Body of pancreas (tissue), 4 donors: ENCODE results near the gene ETFRF1. TPM values are rescaled to one million over a fixed set of nuclear protein-coding genes. Genes with fewer than 3 reads are reported as not detected.

Experiments used
- ATAC-seq: fragments of 150-250 bp; one replicate; pipeline ENCODE4 v1.9.1; 2016
- DNase-seq, 4 donors: peaks; one replicate each; pipeline ENCODE4 v3.0.0-alpha.2; 2019
- H3K27ac ChIP-seq, 4 donors: fragments of 200-600 bp; sonication (generic); 1 replicate in 3 of 4; 2 replicates in 1 of 4; pipeline versions ENCODE4 v1.5.1 to v1.6.1; 2016 to 2019; ENCODE audit warnings: mild to moderate bottlenecking in 1 of 4, mixed read lengths in 1 of 4, moderate library complexity in 1 of 4
- H3K27me3 ChIP-seq, 2 donors: fragments of 200-600 bp; sonication (generic); one replicate each; pipeline ENCODE4 v1.6.0; 2016; ENCODE audit warnings: mild to moderate bottlenecking in 1 of 2
- H3K36me3 ChIP-seq, 2 donors: fragments of 200-600 bp; sonication (generic); replicated peaks in 1 of 2; 2 replicates each; pipeline ENCODE4 v1.5.1; 2016; ENCODE audit warnings: low read depth in 2 of 2; ENCODE audit not compliant: insufficient read depth in 1 of 2
- H3K4me1 ChIP-seq: fragments of 200-600 bp; sonication (generic); one replicate; pipeline ENCODE4 v1.6.0; 2016
- H3K4me3 ChIP-seq, 2 donors: fragments of 200-600 bp; sonication (generic); 1 replicate in 1 of 2; 2 replicates in 1 of 2; pipeline ENCODE4 v1.5.1; 2016 to 2019
- H3K9me3 ChIP-seq, 3 donors: fragments of 200-600 bp; sonication (generic); 1 replicate in 2 of 3; 2 replicates in 1 of 3; pipeline ENCODE4 v1.5.1; 2016
- POLR2A ChIP-seq, 3 donors: fragments of 450-650 bp; IDR thresholded peaks; one replicate each; pipeline ENCODE4 v1.6.1; 2016; ENCODE audit warnings: antibody characterized with exemption in 3 of 3, mild to moderate bottlenecking in 2 of 3
- WGBS, 2 donors: methylation state at CpG; one replicate each; pipeline ENCODE4 v1.1.5; 2017; 5-methylcytosine and 5-hydroxymethylcytosine counted together
- intact Hi-C: fragments of 100-400 bp; cut with DNase I; formaldehyde crosslinking; loops from one replicate; pipeline ENCODE4 v1.15.1; 2023
- total RNA-seq, 2 donors: library from RNA; depleted of rRNA; stranded (reverse); fragments of >200 nt; gene quantifications; one replicate each; pipeline ENCODE4 v1.1.0, GENCODE V29; 2016
- TF ChIP-seq, protein P1 (sequence below), 7 experiments: fragments of 450-650 bp in 4 of 7; fragments of 200-600 bp in 3 of 7; sonication (generic) in 3 of 7; IDR thresholded peaks; one replicate each; pipeline ENCODE4 v1.5.1; 2016 to 2019; ENCODE audit warnings: antibody characterized with exemption in 7 of 7

The ETFRF1 gene
- total RNA-seq, 2 donors from 2014 or later: 12.5 to 24.9 TPM

GRCh38 chr12:25190793-25191192, 4.2 kb upstream of the ETFRF1 start:
- WGBS, 2 donors: 90 to 91% methylated on average over 6 of the region's 6 CpGs
- intact Hi-C loops: no loop called here
- ATAC-seq: no peak
- Histone ChIP-seq H3K27me3 (no peaks in the 10 kb centered on the region), H3K4me3 (no peak overlapping the region), H3K4me1 (no peaks in the 10 kb centered on the region), H3K36me3 (no peaks in the 10 kb centered on the region), H3K9me3 (no peaks in the 10 kb centered on the region), H3K27ac (no peak overlapping the region)
- TF ChIP-seq, protein P1, sequence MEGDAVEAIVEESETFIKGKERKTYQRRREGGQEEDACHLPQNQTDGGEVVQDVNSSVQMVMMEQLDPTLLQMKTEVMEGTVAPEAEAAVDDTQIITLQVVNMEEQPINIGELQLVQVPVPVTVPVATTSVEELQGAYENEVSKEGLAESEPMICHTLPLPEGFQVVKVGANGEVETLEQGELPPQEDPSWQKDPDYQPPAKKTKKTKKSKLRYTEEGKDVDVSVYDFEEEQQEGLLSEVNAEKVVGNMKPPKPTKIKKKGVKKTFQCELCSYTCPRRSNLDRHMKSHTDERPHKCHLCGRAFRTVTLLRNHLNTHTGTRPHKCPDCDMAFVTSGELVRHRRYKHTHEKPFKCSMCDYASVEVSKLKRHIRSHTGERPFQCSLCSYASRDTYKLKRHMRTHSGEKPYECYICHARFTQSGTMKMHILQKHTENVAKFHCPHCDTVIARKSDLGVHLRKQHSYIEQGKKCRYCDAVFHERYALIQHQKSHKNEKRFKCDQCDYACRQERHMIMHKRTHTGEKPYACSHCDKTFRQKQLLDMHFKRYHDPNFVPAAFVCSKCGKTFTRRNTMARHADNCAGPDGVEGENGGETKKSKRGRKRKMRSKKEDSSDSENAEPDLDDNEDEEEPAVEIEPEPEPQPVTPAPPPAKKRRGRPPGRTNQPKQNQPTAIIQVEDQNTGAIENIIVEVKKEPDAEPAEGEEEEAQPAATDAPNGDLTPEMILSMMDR (IDR thresholded peaks at IDR 0.05): no peak
- no peak for TF ChIP-seq POLR2A (IDR thresholded peaks at IDR 0.05)
- DNase-seq: no peak

GRCh38 chr12:25194214-25194613, 823 bp upstream of the ETFRF1 start:
- no peak for ATAC-seq
- Histone ChIP-seq H3K36me3 (no peaks in the 10 kb centered on the region), H3K4me3 (peak overlapping the region in 1 of 2 donors; percentile 27), H3K27me3 (no peaks in the 10 kb centered on the region), H3K9me3 (no peaks in the 10 kb centered on the region), H3K4me1 (peaks cover 11% of the 10 kb centered on the region), H3K27ac (peak overlapping the region in 2 of 4 donors; percentile 16 to 91)
- TF ChIP-seq, protein P1 (IDR thresholded peaks at IDR 0.05): no peak
- no peak for TF ChIP-seq POLR2A (IDR thresholded peaks at IDR 0.05)
- DNase-seq: no peak
- 10 to 27% methylated on average over 1 of the region's 1 CpG for WGBS, 2 donors
- intact Hi-C loops: no loop called here

- Histone ChIP-seq H3K9me3 (no peaks in the 10 kb centered on the region), H3K4me3 (peak overlapping the region in 1 of 2 donors; percentile 27), H3K4me1 (peaks cover 11% of the 10 kb centered on the region), H3K27me3 (no peaks in the 10 kb centered on the region), H3K27ac (peak overlapping the region; percentile 90 to 97 (median 91)), H3K36me3 (no peaks in the 10 kb centered on the region)
- 6 to 7% methylated on average over 8 to 11 of the region's 11 CpGs for WGBS, 2 donors
- DNase-seq: no peak
- intact Hi-C loops: no loop called here
- TF ChIP-seq, protein P1 (IDR thresholded peaks at IDR 0.05): no peak
- TF ChIP-seq POLR2A (IDR thresholded peaks at IDR 0.05): no peak
- peak; percentile 13 for ATAC-seq
These were observed 348 bp upstream of the ETFRF1 start for GRCh38 chr12:25194722-25195055.

GRCh38 chr12:25197608-25198007, 2.6 kb downstream of the ETFRF1 start:
- intact Hi-C loops: no loop called here
- TF ChIP-seq POLR2A (IDR thresholded peaks at IDR 0.05): no peak
- TF ChIP-seq, protein P1 (IDR thresholded peaks at IDR 0.05): no peak
- ATAC-seq: no peak
- no peaks in the 10 kb centered on the region for H3K9me3 ChIP-seq
- DNase-seq: no peak
- no peak overlapping the region for H3K27ac ChIP-seq
- no peaks in the 10 kb centered on the region for H3K27me3 ChIP-seq
- no peaks in the 10 kb centered on the region for H3K36me3 ChIP-seq
- H3K4me3 ChIP-seq: no peak overlapping the region
- WGBS, 2 donors: 61 to 75% methylated on average over 2 of the region's 2 CpGs
- peaks cover 11% of the 10 kb centered on the region for H3K4me1 ChIP-seq

GRCh38 chr12:25200703-25201102, 5.7 kb downstream of the ETFRF1 start:
- 93 to 95% methylated on average over 1 of the region's 1 CpG for WGBS, 2 donors
- no peak for ATAC-seq

More at GRCh38 chr12:25200703-25201102, 5.7 kb downstream of the ETFRF1 start:
- Histone ChIP-seq H3K27ac (no peak overlapping the region), H3K9me3 (no peaks in the 10 kb centered on the region), H3K4me3 (no peak overlapping the region), H3K4me1 (peaks cover 14% of the 10 kb centered on the region), H3K27me3 (no peaks in the 10 kb centered on the region), H3K36me3 (no peaks in the 10 kb centered on the region)
- DNase-seq: no peak
- intact Hi-C loops: no loop called here
- TF ChIP-seq POLR2A (IDR thresholded peaks at IDR 0.05): no peak
- TF ChIP-seq, protein P1 (IDR thresholded peaks at IDR 0.05): no peak
